ENCODE results near the gene TENT4A.
A peak's percentile ranks its signal among the peaks of the same experiment; 100 is the strongest.

TENT4A gene

GRCh38 chr5:6717247-6717646 lies 4.0 kb downstream of the TENT4A start:
- DNase-seq (ENCODE audit: low read depth in 2 of 2), result no peak

DNA sequence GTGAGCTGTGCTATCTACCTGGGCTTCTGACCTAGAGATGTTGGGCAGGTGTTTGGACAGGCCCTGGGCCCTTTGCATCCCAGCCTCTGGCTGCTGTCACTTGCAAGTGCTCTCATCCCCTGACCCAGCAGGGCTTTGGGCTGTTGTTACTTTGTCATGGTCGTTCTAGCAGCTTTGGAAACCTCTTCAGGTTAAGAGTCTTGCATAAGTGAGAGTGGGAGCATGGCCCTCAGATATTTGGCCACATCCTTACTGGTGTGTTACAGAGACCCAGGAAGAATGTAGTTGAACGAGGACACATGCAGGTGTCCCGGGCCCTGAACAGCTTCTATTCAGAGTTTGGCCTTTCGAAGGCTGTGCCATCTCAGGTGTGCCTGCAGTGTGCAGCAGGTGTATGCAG lies 4.5 kb downstream of the TENT4A start:
- no peak for DNase-seq (ENCODE audit: low read depth in 2 of 2)

- no peak for DNase-seq (ENCODE audit: low read depth in 2 of 2)
These were observed 5.0 kb downstream of the TENT4A start for GRCh38 chr5:6718161-6718681.

DNA sequence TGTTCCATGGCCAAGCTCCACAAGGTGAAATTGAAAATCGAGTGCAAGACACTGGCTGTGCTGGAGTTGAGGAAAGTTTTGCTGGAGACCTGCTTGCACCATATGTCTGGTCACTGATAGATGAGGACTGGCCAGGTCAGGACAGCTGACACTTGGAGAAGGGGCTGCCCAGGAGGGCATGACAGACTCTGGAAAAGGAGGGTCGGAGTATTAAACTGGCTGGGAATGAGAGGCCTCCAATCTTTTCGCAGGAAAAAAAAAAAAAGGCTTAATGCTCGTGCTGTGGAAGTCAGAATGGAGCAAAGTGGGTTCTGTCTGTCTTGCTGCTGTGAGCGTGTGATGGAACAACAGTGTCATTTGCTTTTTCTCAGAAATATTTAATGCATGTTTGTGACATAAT lies 5.5 kb downstream of the TENT4A start:
- DNase-seq (ENCODE audit: low read depth in 2 of 2), result no peak

- DNase-seq (ENCODE audit: low read depth in 2 of 2), result no peak
These were observed 6.2 kb downstream of the TENT4A start for GRCh38 chr5:6719417-6719816.

- DNase-seq (ENCODE audit: low read depth in 2 of 2), result no peak
These were observed 6.8 kb downstream of the TENT4A start for GRCh38 chr5:6719896-6720560.

GRCh38 chr5:6720561-6720921 lies 7.3 kb downstream of the TENT4A start:
- DNase-seq (ENCODE audit: low read depth in 2 of 2), result no peak

DNA sequence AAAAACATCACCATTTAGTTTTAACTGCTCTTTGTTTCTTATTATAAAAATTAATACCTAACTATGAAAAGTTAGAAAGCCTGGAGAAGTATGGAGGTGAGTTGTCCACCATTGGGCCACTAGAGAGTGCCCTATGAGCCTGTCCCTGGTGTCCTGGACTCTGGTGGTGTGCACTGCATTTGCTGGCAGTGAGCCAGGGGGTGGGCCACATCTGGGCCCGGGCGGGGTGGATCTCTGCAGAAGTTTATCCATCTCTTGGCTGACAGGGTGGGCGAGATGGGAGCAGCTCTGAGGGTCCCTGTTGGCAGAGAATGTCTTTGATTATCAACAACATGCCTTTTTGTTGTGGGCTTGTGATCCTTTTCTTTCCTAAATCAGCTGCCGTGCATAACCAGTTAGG lies 8.2 kb downstream of the TENT4A start:
- no peak for DNase-seq (ENCODE audit: low read depth in 2 of 2)

DNA sequence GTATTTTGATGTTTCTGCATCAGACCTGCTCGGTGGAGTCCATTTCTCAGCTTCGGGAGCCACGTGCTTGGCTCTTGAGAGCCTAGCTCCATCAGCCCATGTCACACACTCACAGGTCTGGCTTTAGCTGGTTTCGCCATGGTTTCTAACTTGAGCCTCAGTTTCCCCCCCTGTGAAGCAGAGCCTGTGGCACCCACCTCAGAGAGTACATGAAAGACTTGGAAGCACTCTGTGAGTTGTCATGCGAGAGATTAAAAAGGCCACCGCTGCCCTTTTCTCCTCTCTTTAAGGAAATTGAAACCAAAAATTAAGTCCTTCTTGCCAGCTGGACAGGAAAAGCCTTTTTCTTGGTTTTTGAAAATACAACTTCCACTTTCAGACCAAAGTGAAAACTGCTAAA lies 8.8 kb downstream of the TENT4A start:
- no peak for DNase-seq (ENCODE audit: low read depth in 2 of 2)

DNA sequence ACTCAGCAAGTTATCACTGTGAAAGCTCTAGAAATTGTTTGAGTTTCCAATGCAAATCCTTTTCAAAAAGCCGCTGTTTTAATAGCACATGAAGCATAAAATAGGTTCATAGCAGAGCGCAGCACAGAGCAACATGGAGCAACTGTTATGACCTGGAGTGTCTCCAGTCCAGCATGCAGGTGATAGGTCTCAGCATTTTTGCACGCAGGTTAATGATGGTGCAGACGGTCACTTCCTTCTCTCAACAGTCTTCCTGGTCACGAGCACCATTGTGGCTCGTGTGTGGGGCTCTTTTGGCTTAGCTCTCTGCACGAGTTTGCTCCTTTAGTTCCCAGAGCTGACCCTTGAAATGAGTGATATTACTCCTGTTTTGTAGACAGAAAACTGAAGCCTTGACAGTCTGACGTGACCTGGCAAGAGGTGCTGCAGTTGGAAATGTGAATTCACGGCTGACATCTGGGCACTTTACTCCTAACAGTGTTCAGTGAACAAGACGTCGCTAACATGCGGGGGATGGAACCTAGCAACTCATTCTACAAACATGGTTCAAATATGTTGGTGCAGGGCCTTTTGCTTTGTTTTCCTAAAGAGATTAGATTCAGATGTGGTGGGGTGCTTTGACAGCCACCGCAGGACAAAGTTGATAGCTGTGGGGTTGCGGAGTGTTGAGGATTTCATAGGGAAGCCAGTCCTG lies 10.0 kb downstream of the TENT4A start:
- DNase-seq (ENCODE audit: low read depth in 2 of 2), result no peak

- DNase-seq (ENCODE audit: low read depth in 2 of 2), result no peak
These were observed 10.6 kb downstream of the TENT4A start for GRCh38 chr5:6723816-6724300.

- DNase-seq (ENCODE audit: low read depth in 2 of 2), result no peak
These were observed 11.2 kb downstream of the TENT4A start for GRCh38 chr5:6724321-6724929.

- DNase-seq (ENCODE audit: low read depth in 2 of 2), result no peak
These were observed 12.2 kb downstream of the TENT4A start for GRCh38 chr5:6725421-6725820.

GRCh38 chr5:6726006-6726405 lies 12.8 kb downstream of the TENT4A start:
- no peak for DNase-seq (ENCODE audit: low read depth in 2 of 2)

GRCh38 chr5:6727231-6727630 lies 14.0 kb downstream of the TENT4A start:
- no peak for DNase-seq (ENCODE audit: low read depth in 2 of 2)

- no peak for DNase-seq (ENCODE audit: low read depth in 2 of 2)
These were observed 15.0 kb downstream of the TENT4A start for GRCh38 chr5:6728011-6728794.

DNA sequence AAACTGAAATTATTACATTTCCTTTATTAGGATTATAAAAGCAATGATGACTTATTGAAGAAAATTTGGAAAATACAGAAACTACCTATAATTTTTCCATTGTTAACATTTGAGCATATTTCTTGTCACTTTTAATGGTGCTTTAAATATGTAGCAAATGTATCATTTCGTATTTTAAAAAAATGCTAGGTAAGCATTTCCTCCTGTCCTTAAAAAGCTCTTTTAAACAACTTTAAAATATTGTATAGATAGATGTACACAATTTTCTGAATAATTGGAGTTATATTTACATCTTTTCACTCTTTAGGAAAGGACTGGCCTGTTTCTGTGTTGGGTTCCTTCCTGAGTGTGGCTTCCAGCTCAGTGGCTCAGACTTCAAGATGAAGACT lies 15.6 kb downstream of the TENT4A start:
- no peak for DNase-seq (ENCODE audit: low read depth in 2 of 2)

GRCh38 chr5:6729386-6730310 lies 16.4 kb downstream of the TENT4A start:
- DNase-seq (ENCODE audit: low read depth in 2 of 2), result peak in 1 of 2 donors; percentile 24

GRCh38 chr5:6730407-6730806 lies 17.2 kb downstream of the TENT4A start:
- no peak for DNase-seq (ENCODE audit: low read depth in 2 of 2)

GRCh38 chr5:6730807-6731206 lies 17.6 kb downstream of the TENT4A start:
- DNase-seq (ENCODE audit: low read depth in 2 of 2), result no peak

All from stimulated activated CD8-positive, alpha-beta memory T cell treated with anti-CD3 and anti-CD28 coated beads, Interleukin-15, amount 100 ng/mL, for 48 hours (primary cell).